Loucy (cell line): ENCODE results near the gene PDZRN3.

ENCODE experiments used
- H2AFZ ChIP-seq: fragments of 200-600 bp; sonication (generic); 2 replicates; pipeline ENCODE4 v1.6.0; 2016; ENCODE audit warnings: antibody characterized with exemption, mild to moderate bottlenecking, low read length, moderate library complexity
- H3F3A ChIP-seq: fragments of 200-600 bp; 2 replicates; pipeline ENCODE4 v1.6.0; 2016; ENCODE audit warnings: antibody characterized with exemption, low read depth, mild to moderate bottlenecking
- H3K27me3 ChIP-seq: fragments of 200-600 bp; sonication (generic); 2 replicates; pipeline ENCODE4 v1.6.1; 2014; ENCODE audit warnings: low read length, mild to moderate bottlenecking; ENCODE audit not compliant: insufficient read depth, poor library complexity, severe bottlenecking
- H3K36me3 ChIP-seq: fragments of 200-600 bp; sonication (generic); 2 replicates; pipeline ENCODE4 v1.6.1; 2016; ENCODE audit warnings: low read length; ENCODE audit not compliant: insufficient read depth
- H3K4me1 ChIP-seq: fragments of 200-600 bp; sonication (generic); 2 replicates; pipeline ENCODE4 v1.5.1; 2014; ENCODE audit warnings: low read length, mild to moderate bottlenecking; ENCODE audit not compliant: insufficient read depth, poor library complexity, severe bottlenecking
- H3K4me2 ChIP-seq: fragments of 200-600 bp; sonication (generic); 2 replicates; pipeline ENCODE4 v1.6.0; 2014; ENCODE audit warnings: antibody characterized with exemption, low read length, low read depth, mild to moderate bottlenecking; ENCODE audit not compliant: poor library complexity, severe bottlenecking
- H3K4me3 ChIP-seq: fragments of 200-600 bp; sonication (generic); 2 replicates; pipeline ENCODE4 v1.5.1; 2014; ENCODE audit warnings: low read length, mild to moderate bottlenecking, mixed read lengths; ENCODE audit not compliant: poor library complexity, severe bottlenecking
- H3K79me2 ChIP-seq: fragments of 200-600 bp; sonication (generic); 2 replicates; pipeline ENCODE4 v1.6.1; 2014; ENCODE audit warnings: low read length; ENCODE audit not compliant: insufficient read depth
- H3K9ac ChIP-seq: fragments of 200-600 bp; sonication (generic); 2 replicates; pipeline ENCODE4 v1.6.0; 2014; ENCODE audit warnings: mild to moderate bottlenecking, low read depth, low read length, moderate library complexity; ENCODE audit not compliant: poor library complexity, severe bottlenecking
- H3K9me2 ChIP-seq: fragments of 200-600 bp; sonication (generic); replicated peaks from 2 replicates; pipeline ENCODE4 v1.6.1; 2016; ENCODE audit warnings: low read depth, low read length, mixed read lengths
- H3K9me3 ChIP-seq: fragments of 200-600 bp; sonication (generic); 2 replicates; pipeline ENCODE4 v1.6.1; 2014; ENCODE audit warnings: mild to moderate bottlenecking, antibody characterized with exemption, low read length, low read depth; ENCODE audit not compliant: insufficient read depth
- H4K20me1 ChIP-seq: fragments of 200-600 bp; sonication (generic); 2 replicates; pipeline ENCODE4 v1.6.0; 2014; ENCODE audit warnings: antibody characterized with exemption, low read length, mild to moderate bottlenecking; ENCODE audit not compliant: insufficient read depth, poor library complexity, severe bottlenecking
- CTCF ChIP-seq: fragments of 200-600 bp; sonication (generic); conservative IDR thresholded peaks from 2 replicates; pipeline ENCODE4 v1.5.1; 2014; ENCODE audit warnings: mild to moderate bottlenecking, antibody characterized with exemption, low read length
- EZH2phosphoT487 ChIP-seq: fragments of 200-600 bp; IDR thresholded peaks from 2 replicates; pipeline ENCODE4 v1.6.1; 2018; ENCODE audit warnings: antibody characterized with exemption, mild to moderate bottlenecking, moderate library complexity, borderline replicate concordance

PDZRN3 gene

DNA sequence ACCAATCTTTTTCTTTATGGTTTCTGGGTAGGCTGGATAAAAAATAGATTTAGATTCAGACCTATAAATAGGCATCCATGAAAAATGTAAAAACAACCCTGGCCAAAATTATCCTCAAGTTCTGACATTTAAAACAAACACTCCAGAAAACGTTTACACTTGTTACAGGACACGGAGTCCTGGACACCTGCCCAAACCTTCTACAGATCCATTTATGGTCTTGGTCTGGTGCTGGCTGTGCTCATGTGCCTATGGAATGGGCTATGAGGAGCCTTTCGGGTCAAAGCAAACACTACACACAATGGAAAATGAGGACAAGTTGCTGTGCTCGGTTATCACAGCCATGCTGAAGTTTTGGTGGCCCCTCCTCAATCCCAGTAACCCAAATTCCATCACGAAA is 108.1 kb downstream of the PDZRN3 start:
- H3K9ac ChIP-seq: no peak overlapping the region
- no peaks in the 10 kb centered on the region for H3K4me1 ChIP-seq
- H3K27me3 ChIP-seq: no peaks in the 10 kb centered on the region
- no peak overlapping the region for H3K4me2 ChIP-seq
- no peaks in the 10 kb centered on the region for H3K36me3 ChIP-seq
- H3K9me2 ChIP-seq: no peaks in the 10 kb centered on the region
- no peak overlapping the region for H2AFZ ChIP-seq
- H3K9me3 ChIP-seq: no peaks in the 10 kb centered on the region
- no peaks in the 10 kb centered on the region for H4K20me1 ChIP-seq
- no peak overlapping the region for H3K4me3 ChIP-seq
- no peaks in the 10 kb centered on the region for H3K79me2 ChIP-seq
- TF ChIP-seq EZH2phosphoT487: no peak
- TF ChIP-seq CTCF: no peak
- H3F3A ChIP-seq: no peaks in the 10 kb centered on the region

- Histone ChIP-seq H4K20me1 (no peaks in the 10 kb centered on the region), H3K79me2 (no peaks in the 10 kb centered on the region), H3F3A (no peaks in the 10 kb centered on the region), H3K4me1 (no peaks in the 10 kb centered on the region), H3K9ac (no peak overlapping the region), H3K9me2 (no peaks in the 10 kb centered on the region), H3K27me3 (no peaks in the 10 kb centered on the region), H2AFZ (no peak overlapping the region), H3K4me3 (no peak overlapping the region), H3K9me3 (no peaks in the 10 kb centered on the region), H3K4me2 (no peak overlapping the region), H3K36me3 (no peaks in the 10 kb centered on the region)
- TF ChIP-seq EZH2phosphoT487 (no peak), CTCF (no peak)
Measured at GRCh38 chr3:73513260-73513659, 111.5 kb downstream of the PDZRN3 start.

- Histone ChIP-seq H3K9me3 (no peaks in the 10 kb centered on the region), H3K4me3 (no peak overlapping the region), H3K4me1 (no peaks in the 10 kb centered on the region), H3K27me3 (no peaks in the 10 kb centered on the region), H3F3A (no peaks in the 10 kb centered on the region), H3K36me3 (no peaks in the 10 kb centered on the region), H3K9ac (no peak overlapping the region), H3K79me2 (no peaks in the 10 kb centered on the region), H4K20me1 (no peaks in the 10 kb centered on the region), H2AFZ (no peak overlapping the region), H3K9me2 (no peaks in the 10 kb centered on the region), H3K4me2 (no peak overlapping the region)
- TF ChIP-seq EZH2phosphoT487: no peak
Measured at GRCh38 chr3:73511571-73512525, 112.9 kb downstream of the PDZRN3 start.

DNA sequence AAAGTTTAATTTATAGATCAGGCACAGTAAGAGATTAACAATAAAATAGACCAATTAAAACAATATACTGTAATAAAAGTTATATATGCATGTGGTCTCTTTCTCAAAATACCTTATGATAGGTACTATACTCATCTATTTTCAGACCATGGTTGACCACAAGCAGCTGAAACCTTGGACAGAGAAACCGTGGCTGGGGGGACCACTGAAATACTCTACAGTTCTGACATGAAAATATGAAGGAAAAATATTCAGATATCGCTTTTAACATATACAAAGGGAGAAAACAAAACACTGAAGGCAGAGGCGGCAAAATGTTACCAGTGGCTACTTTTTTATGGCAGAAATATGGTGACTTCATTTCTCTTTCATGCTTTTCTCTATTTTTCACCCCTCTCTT is 114.0 kb downstream of the PDZRN3 start:
- Histone ChIP-seq H3K9me2 (no peaks in the 10 kb centered on the region), H3K79me2 (no peaks in the 10 kb centered on the region), H3K9ac (no peak overlapping the region), H3K9me3 (no peaks in the 10 kb centered on the region), H3K4me3 (no peak overlapping the region), H4K20me1 (no peaks in the 10 kb centered on the region), H3K36me3 (no peaks in the 10 kb centered on the region), H2AFZ (no peak overlapping the region), H3F3A (no peaks in the 10 kb centered on the region), H3K27me3 (no peaks in the 10 kb centered on the region), H3K4me1 (no peaks in the 10 kb centered on the region), H3K4me2 (no peak overlapping the region)
- TF ChIP-seq EZH2phosphoT487 (no peak), CTCF (no peak)
